Loucy (cell line): ENCODE data around the gene AFF3.

Experiments
- H2AFZ ChIP-seq: fragments of 200-600 bp; sonication (generic); 2 replicates; pipeline ENCODE4 v1.6.0; 2016; ENCODE audit warnings: antibody characterized with exemption, mild to moderate bottlenecking, low read length, moderate library complexity
- H3F3A ChIP-seq: fragments of 200-600 bp; 2 replicates; pipeline ENCODE4 v1.6.0; 2016; ENCODE audit warnings: antibody characterized with exemption, low read depth, mild to moderate bottlenecking
- H3K27me3 ChIP-seq: fragments of 200-600 bp; sonication (generic); 2 replicates; pipeline ENCODE4 v1.6.1; 2014; ENCODE audit warnings: low read length, mild to moderate bottlenecking; ENCODE audit not compliant: insufficient read depth, poor library complexity, severe bottlenecking
- H3K36me3 ChIP-seq: fragments of 200-600 bp; sonication (generic); 2 replicates; pipeline ENCODE4 v1.6.1; 2016; ENCODE audit warnings: low read length; ENCODE audit not compliant: insufficient read depth
- H3K4me1 ChIP-seq: fragments of 200-600 bp; sonication (generic); 2 replicates; pipeline ENCODE4 v1.5.1; 2014; ENCODE audit warnings: low read length, mild to moderate bottlenecking; ENCODE audit not compliant: insufficient read depth, poor library complexity, severe bottlenecking
- H3K4me2 ChIP-seq: fragments of 200-600 bp; sonication (generic); 2 replicates; pipeline ENCODE4 v1.6.0; 2014; ENCODE audit warnings: antibody characterized with exemption, low read length, low read depth, mild to moderate bottlenecking; ENCODE audit not compliant: poor library complexity, severe bottlenecking
- H3K4me3 ChIP-seq: fragments of 200-600 bp; sonication (generic); 2 replicates; pipeline ENCODE4 v1.5.1; 2014; ENCODE audit warnings: low read length, mild to moderate bottlenecking, mixed read lengths; ENCODE audit not compliant: poor library complexity, severe bottlenecking
- H3K79me2 ChIP-seq: fragments of 200-600 bp; sonication (generic); 2 replicates; pipeline ENCODE4 v1.6.1; 2014; ENCODE audit warnings: low read length; ENCODE audit not compliant: insufficient read depth
- H3K9ac ChIP-seq: fragments of 200-600 bp; sonication (generic); 2 replicates; pipeline ENCODE4 v1.6.0; 2014; ENCODE audit warnings: mild to moderate bottlenecking, low read depth, low read length, moderate library complexity; ENCODE audit not compliant: poor library complexity, severe bottlenecking
- H3K9me2 ChIP-seq: fragments of 200-600 bp; sonication (generic); replicated peaks from 2 replicates; pipeline ENCODE4 v1.6.1; 2016; ENCODE audit warnings: low read depth, low read length, mixed read lengths
- H3K9me3 ChIP-seq: fragments of 200-600 bp; sonication (generic); 2 replicates; pipeline ENCODE4 v1.6.1; 2014; ENCODE audit warnings: mild to moderate bottlenecking, antibody characterized with exemption, low read length, low read depth; ENCODE audit not compliant: insufficient read depth
- H4K20me1 ChIP-seq: fragments of 200-600 bp; sonication (generic); 2 replicates; pipeline ENCODE4 v1.6.0; 2014; ENCODE audit warnings: antibody characterized with exemption, low read length, mild to moderate bottlenecking; ENCODE audit not compliant: insufficient read depth, poor library complexity, severe bottlenecking
- EZH2phosphoT487 ChIP-seq: fragments of 200-600 bp; IDR thresholded peaks from 2 replicates; pipeline ENCODE4 v1.6.1; 2018; ENCODE audit warnings: antibody characterized with exemption, mild to moderate bottlenecking, moderate library complexity, borderline replicate concordance
- TF ChIP-seq, protein P1 (sequence below): fragments of 200-600 bp; sonication (generic); conservative IDR thresholded peaks from 2 replicates; pipeline ENCODE4 v1.5.1; 2014; ENCODE audit warnings: mild to moderate bottlenecking, antibody characterized with exemption, low read length

AFF3 gene

DNA sequence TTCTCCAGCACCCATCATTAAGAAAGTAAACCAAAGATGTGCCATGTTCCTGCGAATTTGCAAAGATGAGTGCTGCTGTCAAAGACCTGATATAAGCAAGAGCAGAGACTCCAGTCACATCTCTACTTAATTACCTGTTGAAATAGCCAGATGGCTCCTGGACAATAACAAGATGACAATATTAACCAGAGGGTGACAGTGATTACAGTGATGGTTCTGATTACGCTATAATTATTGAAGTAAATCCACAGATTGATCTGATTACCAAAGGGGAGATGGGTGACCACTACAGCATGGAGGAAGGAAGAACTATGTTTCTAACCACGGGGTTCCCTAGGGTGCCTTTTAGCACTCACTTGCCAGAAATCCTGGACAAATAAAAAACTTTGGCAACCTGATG lies 36.5 kb upstream of the AFF3 start:
- no peaks in the 10 kb centered on the region for H3F3A ChIP-seq
- H3K36me3 ChIP-seq: no peaks in the 10 kb centered on the region
- H4K20me1 ChIP-seq: no peaks in the 10 kb centered on the region
- H3K9me2 ChIP-seq: no peaks in the 10 kb centered on the region
- no peak overlapping the region for H2AFZ ChIP-seq
- no peaks in the 10 kb centered on the region for H3K4me1 ChIP-seq
- H3K27me3 ChIP-seq: no peaks in the 10 kb centered on the region
- H3K4me3 ChIP-seq: no peak overlapping the region
- no peak overlapping the region for H3K4me2 ChIP-seq
- no peak for TF ChIP-seq EZH2phosphoT487
- TF ChIP-seq, protein P1, sequence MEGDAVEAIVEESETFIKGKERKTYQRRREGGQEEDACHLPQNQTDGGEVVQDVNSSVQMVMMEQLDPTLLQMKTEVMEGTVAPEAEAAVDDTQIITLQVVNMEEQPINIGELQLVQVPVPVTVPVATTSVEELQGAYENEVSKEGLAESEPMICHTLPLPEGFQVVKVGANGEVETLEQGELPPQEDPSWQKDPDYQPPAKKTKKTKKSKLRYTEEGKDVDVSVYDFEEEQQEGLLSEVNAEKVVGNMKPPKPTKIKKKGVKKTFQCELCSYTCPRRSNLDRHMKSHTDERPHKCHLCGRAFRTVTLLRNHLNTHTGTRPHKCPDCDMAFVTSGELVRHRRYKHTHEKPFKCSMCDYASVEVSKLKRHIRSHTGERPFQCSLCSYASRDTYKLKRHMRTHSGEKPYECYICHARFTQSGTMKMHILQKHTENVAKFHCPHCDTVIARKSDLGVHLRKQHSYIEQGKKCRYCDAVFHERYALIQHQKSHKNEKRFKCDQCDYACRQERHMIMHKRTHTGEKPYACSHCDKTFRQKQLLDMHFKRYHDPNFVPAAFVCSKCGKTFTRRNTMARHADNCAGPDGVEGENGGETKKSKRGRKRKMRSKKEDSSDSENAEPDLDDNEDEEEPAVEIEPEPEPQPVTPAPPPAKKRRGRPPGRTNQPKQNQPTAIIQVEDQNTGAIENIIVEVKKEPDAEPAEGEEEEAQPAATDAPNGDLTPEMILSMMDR: no peak
- no peaks in the 10 kb centered on the region for H3K79me2 ChIP-seq
- no peaks in the 10 kb centered on the region for H3K9me3 ChIP-seq
- H3K9ac ChIP-seq: no peak overlapping the region

GRCh38 chr2:100178085-100178788 lies 35.8 kb upstream of the AFF3 start:
- H3K9ac ChIP-seq: no peak overlapping the region
- H3K79me2 ChIP-seq: no peaks in the 10 kb centered on the region
- no peaks in the 10 kb centered on the region for H3K4me1 ChIP-seq
- H3K36me3 ChIP-seq: no peaks in the 10 kb centered on the region
- no peak overlapping the region for H3K4me3 ChIP-seq
- TF ChIP-seq, protein P1: peak; percentile 75
- no peak for TF ChIP-seq EZH2phosphoT487
- H2AFZ ChIP-seq: no peak overlapping the region
- H4K20me1 ChIP-seq: no peaks in the 10 kb centered on the region
- H3K4me2 ChIP-seq: no peak overlapping the region
- no peaks in the 10 kb centered on the region for H3K9me3 ChIP-seq
- no peaks in the 10 kb centered on the region for H3F3A ChIP-seq
- no peaks in the 10 kb centered on the region for H3K27me3 ChIP-seq
- H3K9me2 ChIP-seq: no peaks in the 10 kb centered on the region

DNA sequence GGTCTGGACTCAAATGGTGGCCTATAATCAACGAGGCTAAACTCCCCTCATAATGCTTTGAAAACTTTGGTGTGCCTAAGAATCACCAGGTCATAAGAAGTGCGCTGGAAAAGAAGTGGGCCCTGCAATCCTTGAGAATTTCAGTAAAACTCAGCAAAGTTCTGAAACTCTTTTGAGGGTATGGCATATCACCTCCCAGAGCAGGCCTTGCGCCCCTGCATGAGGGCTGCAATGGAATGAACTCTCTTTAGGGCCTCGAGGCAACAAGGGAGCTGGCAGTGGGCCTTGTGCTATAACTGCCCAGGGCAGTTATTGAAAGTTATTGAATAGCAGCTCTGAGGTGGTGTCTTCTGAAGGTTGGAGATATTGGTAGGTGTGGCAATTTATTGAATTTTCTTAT lies 34.5 kb upstream of the AFF3 start:
- no peak overlapping the region for H3K4me2 ChIP-seq
- no peak overlapping the region for H3K9ac ChIP-seq
- H3K4me3 ChIP-seq: no peak overlapping the region
- H3F3A ChIP-seq: no peaks in the 10 kb centered on the region
- H3K79me2 ChIP-seq: no peaks in the 10 kb centered on the region
- no peaks in the 10 kb centered on the region for H3K9me2 ChIP-seq
- no peaks in the 10 kb centered on the region for H3K36me3 ChIP-seq
- H3K27me3 ChIP-seq: no peaks in the 10 kb centered on the region
- no peak for TF ChIP-seq EZH2phosphoT487
- TF ChIP-seq, protein P1: no peak
- H3K4me1 ChIP-seq: no peaks in the 10 kb centered on the region
- no peaks in the 10 kb centered on the region for H3K9me3 ChIP-seq
- H2AFZ ChIP-seq: no peak overlapping the region
- no peaks in the 10 kb centered on the region for H4K20me1 ChIP-seq
